ENCODE measurements around the gene GRIK4. TPM values are rescaled to one million over a fixed set of nuclear protein-coding genes. Genes with fewer than 3 reads are reported as not detected.
"Not testable (repeated sequence)": the region's sequence is repeated elsewhere in the genome, so short reads cannot be mapped to it uniquely, and the experiment has no call there.

GRIK4 gene
- total and polyA plus RNA-seq, 12 donors: 0.33 to 4.8 (median 3.0) TPM

DNA sequence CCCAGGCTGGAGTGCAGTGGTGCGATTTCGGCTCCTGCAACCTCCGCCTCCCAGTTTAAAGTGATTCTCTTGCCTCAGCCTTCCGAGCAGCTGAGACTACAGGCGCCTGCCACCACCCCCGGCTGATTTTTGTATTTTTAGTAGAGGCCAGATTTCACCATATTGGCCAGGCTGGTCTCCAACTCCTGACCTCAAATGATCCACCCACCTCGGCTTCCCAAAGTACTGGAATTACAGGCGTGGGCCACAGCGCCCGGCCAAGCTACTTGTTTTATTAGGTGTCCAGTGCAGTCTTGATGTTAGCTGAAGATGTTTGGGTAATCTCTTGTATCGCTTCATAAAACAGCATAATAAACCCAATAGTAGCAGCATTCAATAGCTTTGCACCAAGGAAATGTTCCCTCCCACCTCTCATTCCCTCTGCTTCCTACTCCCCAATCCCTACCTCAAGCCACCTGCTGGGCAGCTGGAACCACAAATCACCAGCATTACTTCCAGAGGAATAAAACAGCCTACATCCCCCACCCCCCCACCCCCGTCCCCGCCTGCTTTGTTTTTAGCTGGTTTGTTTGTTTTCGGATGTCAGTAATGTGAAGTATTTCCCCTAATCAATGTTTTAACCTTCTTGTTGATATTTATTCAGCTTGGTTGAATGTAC lies 11.0 kb upstream of the GRIK4 start:
- Histone ChIP-seq H3K36me3 (replicated peaks in 1 of 2) (no peaks in the 10 kb centered on the region), H3K9me3 (replicated peaks in 1 of 3) (no peaks in the 10 kb centered on the region), H3K4me1 (replicated peaks in 1 of 2) (no peaks in the 10 kb centered on the region), H3K27ac (no peak overlapping the region), H3K4me3 (no peak overlapping the region), H3K27me3 (peaks cover 7% of the 10 kb centered on the region)
- TF ChIP-seq POLR2A (IDR thresholded peaks at IDR 0.05) (no peak), CTCF (IDR thresholded peaks at IDR 0.05) (no peak)
- WGBS, 4 donors: 61 to 69% (median 68%) methylated on average over 13 to 14 of the region's 14 CpGs
- intact Hi-C loops (cut with DNase I): no loop called here
- no peak for DNase-seq

- H3K27ac ChIP-seq: no peak overlapping the region
- intact Hi-C loops (cut with DNase I): no loop called here
- DNase-seq: no peak
- peaks cover 10% of the 10 kb centered on the region for H3K27me3 ChIP-seq
- H3K9me3 ChIP-seq (replicated peaks in 1 of 3): no peaks in the 10 kb centered on the region
- TF ChIP-seq CTCF (IDR thresholded peaks at IDR 0.05) (no peak), POLR2A (IDR thresholded peaks at IDR 0.05) (no peak)
- WGBS, 4 donors: 49 to 65% (median 51%) methylated on average over 2 of the region's 2 CpGs
- H3K4me3 ChIP-seq: no peak overlapping the region
- H3K36me3 ChIP-seq (replicated peaks in 1 of 2): no peaks in the 10 kb centered on the region
- no peaks in the 10 kb centered on the region for H3K4me1 ChIP-seq (replicated peaks in 1 of 2)
These were observed 10.1 kb upstream of the GRIK4 start for GRCh38 chr11:120501440-120501839.

DNA sequence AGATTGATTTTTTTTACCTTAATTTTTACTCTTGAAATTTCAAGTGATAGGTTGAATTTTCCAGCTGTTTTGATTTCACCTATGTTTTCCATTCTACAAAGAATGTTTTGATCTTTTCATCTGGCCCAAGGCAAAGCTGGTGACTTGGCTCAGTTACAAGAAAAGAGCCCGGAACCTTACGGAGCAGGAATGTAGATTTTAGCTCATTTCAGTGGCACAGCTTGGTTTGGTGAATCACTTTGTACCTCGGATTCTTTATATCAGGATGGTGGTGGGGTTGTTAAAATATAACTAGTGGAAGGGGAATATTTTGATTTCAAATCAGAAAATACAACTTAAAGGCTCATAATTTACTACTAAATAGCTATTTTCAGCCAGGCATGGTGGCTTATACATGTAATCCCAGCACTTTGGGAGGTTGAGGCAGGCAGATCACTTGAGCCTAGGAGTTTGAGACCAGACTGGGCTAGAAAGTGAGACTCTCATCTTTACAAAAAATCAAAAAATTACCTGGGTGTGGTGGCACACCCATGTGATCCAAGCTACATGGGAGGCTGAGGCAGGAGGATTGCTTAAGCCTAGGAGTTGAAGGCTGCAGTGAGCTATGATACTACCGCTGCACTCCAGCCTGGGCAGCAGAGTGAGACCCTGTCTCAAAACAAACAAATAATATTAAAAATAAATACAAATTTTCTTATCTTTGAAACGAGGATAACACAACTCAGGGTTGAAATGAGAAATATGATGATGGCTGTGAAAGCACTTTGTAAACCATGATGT lies 9.4 kb upstream of the GRIK4 start:
- peaks cover 0 to 2% of the 10 kb centered on the region in 2 donors for H3K4me1 ChIP-seq (replicated peaks in 1 of 2)
- TF ChIP-seq CTCF (IDR thresholded peaks at IDR 0.05) (no peak), POLR2A (IDR thresholded peaks at IDR 0.05) (no peak)
- no peak overlapping the region for H3K27ac ChIP-seq
- H3K36me3 ChIP-seq (replicated peaks in 1 of 2): no peaks in the 10 kb centered on the region
- peaks cover 10% of the 10 kb centered on the region for H3K27me3 ChIP-seq
- intact Hi-C loops (cut with DNase I): no loop called here
- no peaks in the 10 kb centered on the region for H3K9me3 ChIP-seq (replicated peaks in 1 of 3)
- peak in 1 of 7 donors; percentile 21 for DNase-seq
- H3K4me3 ChIP-seq: no peak overlapping the region
- WGBS, 4 donors: 44 to 64% (median 53%) methylated on average over 5 of the region's 5 CpGs

DNA sequence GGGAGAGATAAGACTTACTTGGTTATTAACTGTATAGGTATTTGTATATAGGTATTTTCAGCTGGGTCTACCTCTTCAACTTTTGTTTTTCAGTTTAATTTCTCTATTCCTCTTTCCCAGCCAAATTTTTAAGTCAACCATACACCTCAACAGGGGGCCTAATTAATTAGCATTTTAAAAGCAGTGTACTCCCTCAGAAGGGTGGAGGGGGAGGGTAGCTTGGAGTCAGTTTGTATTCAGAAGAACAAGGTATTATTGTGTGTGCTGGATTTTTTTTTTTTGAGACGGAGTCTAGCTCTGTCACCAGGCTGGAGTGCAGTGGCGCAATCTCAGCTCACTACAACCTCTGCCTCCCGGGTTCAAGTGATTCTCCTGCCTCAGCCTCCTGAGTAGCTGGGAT lies 8.0 kb upstream of the GRIK4 start:
- DNase-seq; H3K36me3 ChIP-seq (replicated peaks in 1 of 2); intact Hi-C loops (cut with DNase I); H3K27ac ChIP-seq; H3K9me3 ChIP-seq (replicated peaks in 1 of 3); H3K4me1 ChIP-seq (replicated peaks in 1 of 2); H3K4me3 ChIP-seq: not testable (repeated sequence)
- 70 to 81% (median 77%) methylated on average over 3 of the region's 3 CpGs for WGBS, 4 donors
- H3K27me3 ChIP-seq: peaks cover 10% of the 10 kb centered on the region
